Measurements from ENCODE around the gene TBC1D22A.

The TBC1D22A gene

DNA sequence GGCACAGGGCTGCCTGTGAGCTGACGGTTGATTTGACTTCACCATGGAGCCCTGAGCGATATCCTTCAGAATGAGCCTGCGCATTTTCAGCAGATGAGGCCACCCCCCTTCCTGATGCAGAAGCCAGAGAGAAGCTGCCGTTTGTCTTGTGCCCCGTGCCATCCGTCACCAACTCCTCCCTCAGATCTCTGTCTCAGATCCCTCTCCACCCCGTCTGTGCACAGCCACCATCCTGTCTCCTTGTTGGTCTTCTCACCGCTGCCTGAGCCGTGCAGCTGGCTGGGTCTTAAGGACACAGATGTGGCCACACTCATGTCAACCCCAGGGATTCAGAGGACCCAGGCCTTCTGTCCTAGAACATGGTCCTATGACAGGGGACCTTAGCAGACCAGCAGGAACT, 293.9 kb downstream of the TBC1D22A start:
- DNase-seq (ENCODE audit: extremely low spot score): no peak
- POLR2A ChIA-PET: no interaction called here
- no peak for TF ChIP-seq CTCF (IDR thresholded peaks at IDR 0.05; ENCODE audit: control extremely low read depth, extremely low read depth, low read depth, missing control alignments)
- CTCF ChIA-PET: no interaction called here

DNA sequence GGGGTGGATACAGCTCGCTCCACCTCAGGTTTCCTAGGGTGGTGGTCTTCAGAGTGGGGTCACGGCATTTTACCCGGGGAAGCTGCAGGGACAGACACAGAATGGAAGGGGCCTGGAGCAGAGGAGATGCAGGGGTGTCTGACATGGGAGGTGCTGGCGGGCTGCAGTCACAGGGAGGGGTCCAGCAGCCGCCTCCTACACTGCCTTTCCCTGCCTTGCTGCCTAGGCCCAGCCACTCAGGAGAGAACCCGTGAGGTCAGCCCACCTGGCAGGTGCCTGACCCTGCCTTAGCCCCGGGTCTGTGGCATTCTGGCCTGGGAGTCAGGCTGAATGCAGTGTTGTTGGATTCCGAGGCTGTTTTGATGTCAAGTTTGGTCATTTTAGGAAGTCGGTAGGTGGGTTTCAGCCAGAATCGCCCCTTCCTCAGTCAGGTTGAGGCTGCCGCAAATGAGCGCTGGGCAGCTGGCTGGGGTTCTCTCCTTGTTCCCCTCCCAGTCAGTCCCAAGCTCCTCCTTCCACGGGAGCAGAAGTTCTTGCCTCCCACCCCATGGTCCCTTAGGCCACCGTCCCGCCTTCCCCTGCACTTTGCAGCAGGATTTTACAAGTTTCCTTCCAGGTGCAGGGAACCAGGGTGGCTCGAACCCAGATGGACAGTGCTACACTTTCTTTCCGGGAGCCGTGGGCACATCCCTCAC, 294.5 kb downstream of the TBC1D22A start:
- ChIA-PET CTCF (interaction anchor here (1.2 kb wide), 1 partner anchor 18 kb away, joined by 3 read pairs; no protein-coding TSS in a partner anchor), POLR2A (no interaction called here)
- no peak for TF ChIP-seq CTCF (IDR thresholded peaks at IDR 0.05; ENCODE audit: control extremely low read depth, extremely low read depth, low read depth, missing control alignments)
- DNase-seq (ENCODE audit: extremely low spot score): no peak

- CTCF ChIA-PET: interaction anchor here (0.9 to 1.6 kb wide), 3 partner anchors 12 to 19 kb away, joined by 3 read pairs; no protein-coding TSS in a partner anchor
- no peak for DNase-seq (ENCODE audit: extremely low spot score)
- no peak for TF ChIP-seq CTCF (IDR thresholded peaks at IDR 0.05; ENCODE audit: control extremely low read depth, extremely low read depth, low read depth, missing control alignments)
- POLR2A ChIA-PET: no interaction called here
Measured at GRCh38 chr22:47057916-47058585, 295.6 kb downstream of the TBC1D22A start.

GRCh38 chr22:47059076-47059475, 296.6 kb downstream of the TBC1D22A start:
- no peak for DNase-seq (ENCODE audit: extremely low spot score)
- POLR2A ChIA-PET: no interaction called here
- TF ChIP-seq CTCF (IDR thresholded peaks at IDR 0.05; ENCODE audit: control extremely low read depth, extremely low read depth, low read depth, missing control alignments): no peak
- CTCF ChIA-PET: interaction anchor here (1.1 to 1.6 kb wide), 2 partner anchors 8 to 14 kb away, joined by 3 to 4 read pairs; no protein-coding TSS in a partner anchor

GRCh38 chr22:47059701-47060161, 297.3 kb downstream of the TBC1D22A start:
- ChIA-PET POLR2A (no interaction called here), CTCF (interaction anchor here (1.1 to 1.6 kb wide), 2 partner anchors 9 to 15 kb away, joined by 3 to 4 read pairs; no protein-coding TSS in a partner anchor)
- peak; percentile 63 for DNase-seq (ENCODE audit: extremely low spot score)
- TF ChIP-seq CTCF (IDR thresholded peaks at IDR 0.05; ENCODE audit: control extremely low read depth, extremely low read depth, low read depth, missing control alignments): no peak

GRCh38 chr22:47060718-47061117, 298.3 kb downstream of the TBC1D22A start:
- POLR2A ChIA-PET: no interaction called here
- CTCF ChIA-PET: no interaction called here
- TF ChIP-seq CTCF (IDR thresholded peaks at IDR 0.05; ENCODE audit: control extremely low read depth, extremely low read depth, low read depth, missing control alignments): no peak
- no peak for DNase-seq (ENCODE audit: extremely low spot score)
